Ascending aorta (tissue), 2 donors: ENCODE results near the gene TRAF3. TPM values are rescaled to one million over a fixed set of nuclear protein-coding genes. Genes with fewer than 3 reads are reported as not detected.
A peak's percentile ranks its signal among the peaks of the same experiment; 100 is the strongest.
"Not testable (repeated sequence)": the region's sequence is repeated elsewhere in the genome, so short reads cannot be mapped to it uniquely, and the experiment has no call there.

Experiments
- DNase-seq, 2 donors: peaks; one replicate each; pipeline ENCODE4 v3.0.0-alpha.2; 2019; ENCODE audit warnings: low spot score in 2 of 2
- H3K27ac ChIP-seq, 2 donors: fragments of 200-600 bp; sonication (generic); one replicate each; pipeline ENCODE4 v1.5.1; 2016 to 2017; ENCODE audit warnings: mild to moderate bottlenecking in 1 of 2
- H3K27me3 ChIP-seq: fragments of 200-600 bp; sonication (generic); one replicate; pipeline ENCODE4 v1.5.1; 2017
- H3K36me3 ChIP-seq, 2 donors: fragments of 200-600 bp; sonication (generic); one replicate each; pipeline ENCODE4 v1.5.1; 2016
- H3K4me1 ChIP-seq, 2 donors: fragments of 200-600 bp; sonication (generic); one replicate each; pipeline ENCODE4 v1.5.1; 2016 to 2017; ENCODE audit warnings: mild to moderate bottlenecking in 1 of 2
- H3K4me3 ChIP-seq, 2 donors: fragments of 200-600 bp; sonication (generic); one replicate each; pipeline ENCODE4 v1.5.1; 2016 to 2017; ENCODE audit warnings: mild to moderate bottlenecking in 1 of 2
- H3K9me3 ChIP-seq, 2 donors: fragments of 200-600 bp; sonication (generic); one replicate each; pipeline ENCODE4 v1.5.1; 2016
- intact Hi-C: fragments of 100-400 bp; cut with DNase I; formaldehyde crosslinking; loops from one replicate; pipeline ENCODE4 v1.15.1; 2023
- total RNA-seq: library from RNA; depleted of rRNA; stranded (reverse); fragments of >200 nt; gene quantifications from one replicate; pipeline ENCODE4 v1.1.0, GENCODE V29; 2016
- TF ChIP-seq, protein P1 (sequence below), 3 experiments: fragments of 200-600 bp in 2 of 3; fragments of 450-650 bp in 1 of 3; sonication (generic) in 2 of 3; IDR thresholded peaks; one replicate each; pipeline ENCODE4 v1.5.1; 2016 to 2019; ENCODE audit warnings: antibody characterized with exemption in 3 of 3, mild to moderate bottlenecking in 1 of 3, moderate library complexity in 1 of 3

The TRAF3 gene
- total RNA-seq, 1 donor from 2014 or later = 12.2 TPM

DNA sequence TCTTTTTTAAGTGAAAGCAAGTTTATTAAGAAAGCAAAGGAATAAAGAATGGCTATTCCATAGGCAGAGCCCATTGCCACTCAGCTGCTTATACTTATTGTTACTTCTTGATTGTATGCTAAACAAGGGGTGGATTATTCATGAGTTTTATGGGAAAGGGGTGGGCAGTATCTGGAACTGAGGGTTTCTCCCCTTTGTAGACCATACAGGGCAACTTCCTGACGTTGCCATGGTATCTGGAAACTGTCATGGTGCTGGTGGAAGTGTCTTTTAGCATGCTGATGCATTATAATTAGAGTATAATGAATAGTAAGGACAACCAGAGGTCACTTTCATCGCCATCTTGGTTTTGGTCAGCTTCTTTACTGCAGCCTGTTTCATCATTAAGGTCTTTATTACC, 78.9 kb downstream of the TRAF3 start:
- H3K4me1 ChIP-seq = peaks cover 0 to 4% of the 10 kb centered on the region in 2 donors
- peaks cover 0 to under 1% of the 10 kb centered on the region in 2 donors for H3K9me3 ChIP-seq
- H3K4me3 ChIP-seq = no peak overlapping the region
- intact Hi-C loops = no loop called here
- no peaks in the 10 kb centered on the region for H3K36me3 ChIP-seq
- TF ChIP-seq, protein P1, sequence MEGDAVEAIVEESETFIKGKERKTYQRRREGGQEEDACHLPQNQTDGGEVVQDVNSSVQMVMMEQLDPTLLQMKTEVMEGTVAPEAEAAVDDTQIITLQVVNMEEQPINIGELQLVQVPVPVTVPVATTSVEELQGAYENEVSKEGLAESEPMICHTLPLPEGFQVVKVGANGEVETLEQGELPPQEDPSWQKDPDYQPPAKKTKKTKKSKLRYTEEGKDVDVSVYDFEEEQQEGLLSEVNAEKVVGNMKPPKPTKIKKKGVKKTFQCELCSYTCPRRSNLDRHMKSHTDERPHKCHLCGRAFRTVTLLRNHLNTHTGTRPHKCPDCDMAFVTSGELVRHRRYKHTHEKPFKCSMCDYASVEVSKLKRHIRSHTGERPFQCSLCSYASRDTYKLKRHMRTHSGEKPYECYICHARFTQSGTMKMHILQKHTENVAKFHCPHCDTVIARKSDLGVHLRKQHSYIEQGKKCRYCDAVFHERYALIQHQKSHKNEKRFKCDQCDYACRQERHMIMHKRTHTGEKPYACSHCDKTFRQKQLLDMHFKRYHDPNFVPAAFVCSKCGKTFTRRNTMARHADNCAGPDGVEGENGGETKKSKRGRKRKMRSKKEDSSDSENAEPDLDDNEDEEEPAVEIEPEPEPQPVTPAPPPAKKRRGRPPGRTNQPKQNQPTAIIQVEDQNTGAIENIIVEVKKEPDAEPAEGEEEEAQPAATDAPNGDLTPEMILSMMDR (IDR thresholded peaks at IDR 0.05) = no peak
- no peak for DNase-seq
- no peaks in the 10 kb centered on the region for H3K27me3 ChIP-seq
- no peak overlapping the region for H3K27ac ChIP-seq

DNA sequence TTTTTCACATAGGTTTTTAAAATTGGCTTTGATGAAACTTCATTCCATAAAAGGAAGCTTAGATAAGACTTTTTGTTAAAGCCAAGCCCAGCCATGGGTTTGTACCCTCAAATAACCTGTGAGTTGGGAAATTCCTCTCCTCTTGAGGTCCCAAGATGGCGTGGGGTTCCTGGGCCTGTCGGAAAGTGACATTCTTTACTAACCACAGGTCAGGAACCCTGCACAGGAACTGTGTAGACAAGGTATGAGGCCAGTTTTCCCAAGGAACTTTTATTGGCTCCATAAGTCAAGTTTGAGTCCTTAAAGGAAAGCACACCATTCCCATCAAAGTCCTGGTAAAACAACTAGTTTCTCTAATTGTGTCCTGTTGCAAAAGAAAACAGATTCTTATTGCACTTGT, 80.2 kb downstream of the TRAF3 start:
- intact Hi-C loops = no loop called here
- no peak overlapping the region for H3K4me3 ChIP-seq
- H3K27ac ChIP-seq = no peak overlapping the region
- peaks cover 10 to 13% of the 10 kb centered on the region in 2 donors for H3K9me3 ChIP-seq
- TF ChIP-seq, protein P1 (IDR thresholded peaks at IDR 0.05) = no peak
- DNase-seq = peak in 1 of 2 donors; percentile 39
- H3K27me3 ChIP-seq = no peaks in the 10 kb centered on the region
- H3K4me1 ChIP-seq = peaks cover 0 to 4% of the 10 kb centered on the region in 2 donors
- no peaks in the 10 kb centered on the region for H3K36me3 ChIP-seq

DNA sequence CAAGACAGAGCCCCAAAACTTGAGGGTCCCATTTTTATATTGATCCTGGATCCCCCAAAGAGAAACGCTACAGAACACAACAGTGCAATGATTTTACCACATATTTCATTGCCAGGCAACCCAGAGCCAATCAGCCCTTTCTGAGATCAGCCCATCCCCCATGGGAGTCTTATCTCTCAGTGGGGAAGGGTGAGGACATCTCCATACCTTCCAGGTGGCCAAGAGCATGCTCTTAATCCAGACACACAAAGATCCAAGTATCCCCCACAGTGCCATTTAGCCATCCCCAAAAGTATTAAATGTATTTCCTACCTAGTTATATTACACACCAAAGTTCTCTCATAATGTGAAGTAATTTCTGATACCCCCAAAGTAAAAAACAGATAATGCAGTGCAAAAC, 82.7 kb downstream of the TRAF3 start:
- peak in 1 of 2 donors; percentile 18 for DNase-seq
- intact Hi-C loops = no loop called here

DNA sequence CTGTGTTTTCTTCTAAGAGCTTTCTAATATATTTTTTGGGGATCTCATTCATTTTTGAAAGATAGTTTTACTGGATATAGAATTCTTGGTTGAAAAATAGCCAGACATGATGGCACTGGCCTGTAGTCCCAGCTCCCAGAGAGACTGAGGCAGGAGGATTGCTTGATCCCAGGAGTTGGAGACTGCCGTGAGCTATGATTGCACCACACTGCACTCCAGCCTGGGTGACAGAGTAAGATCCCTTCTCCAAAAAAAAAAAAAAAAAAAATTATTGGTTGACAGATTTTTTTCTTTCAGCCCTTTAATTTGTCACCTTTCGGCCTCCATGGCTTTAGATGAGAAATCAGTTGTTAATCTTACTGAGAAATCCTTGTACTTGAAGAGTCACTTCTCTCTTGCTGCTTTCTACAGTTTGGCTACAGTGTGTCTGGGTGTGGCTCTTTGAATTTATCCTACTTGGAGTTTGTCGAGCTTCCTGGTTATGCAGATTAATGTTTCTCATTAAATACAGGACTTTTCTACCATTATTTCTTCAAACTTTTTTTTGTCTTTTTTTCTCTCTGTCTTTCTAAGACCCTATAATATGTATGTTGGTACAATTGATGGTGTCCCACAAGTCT, 85.0 kb downstream of the TRAF3 start:
- Histone ChIP-seq H3K4me3 (no peak overlapping the region), H3K4me1 (peaks cover 0 to 4% of the 10 kb centered on the region in 2 donors), H3K27ac (no peak overlapping the region), H3K27me3 (no peaks in the 10 kb centered on the region), H3K9me3 (peaks cover 11 to 15% of the 10 kb centered on the region in 2 donors), H3K36me3 (no peaks in the 10 kb centered on the region)
- TF ChIP-seq, protein P1 (IDR thresholded peaks at IDR 0.05) = no peak
- intact Hi-C loops = no loop called here
- no peak for DNase-seq

More for the DNA sequence above, 82.7 kb downstream of the TRAF3 start:
- Histone ChIP-seq H3K9me3 (peaks cover 11 to 15% of the 10 kb centered on the region in 2 donors), H3K4me3 (no peak overlapping the region), H3K36me3 (no peaks in the 10 kb centered on the region), H3K4me1 (peaks cover 0 to 4% of the 10 kb centered on the region in 2 donors), H3K27ac (no peak overlapping the region), H3K27me3 (no peaks in the 10 kb centered on the region)
- TF ChIP-seq, protein P1 (IDR thresholded peaks at IDR 0.05) = no peak

DNA sequence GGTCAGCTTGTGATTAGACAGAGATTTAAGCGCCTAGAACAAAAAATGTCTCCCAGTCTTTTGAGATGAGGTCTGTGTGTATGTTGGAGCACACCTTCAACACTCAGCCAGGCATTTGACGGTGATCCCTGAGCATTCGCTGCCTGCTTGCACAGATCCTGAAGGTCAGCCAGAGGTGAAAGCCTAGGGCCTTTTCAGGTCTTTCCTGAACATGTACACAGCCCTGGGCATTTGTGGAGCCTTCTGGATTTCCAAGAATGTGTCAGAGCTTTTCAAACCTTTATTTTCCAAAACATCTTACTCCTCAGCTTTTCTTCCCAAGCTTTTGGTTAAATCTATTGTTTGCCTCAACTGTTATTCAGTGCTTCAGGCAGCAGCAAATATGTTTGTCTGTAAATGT, 86.1 kb downstream of the TRAF3 start:
- Histone ChIP-seq H3K27me3 (no peaks in the 10 kb centered on the region), H3K9me3 (peaks cover 11 to 15% of the 10 kb centered on the region in 2 donors), H3K4me3 (no peak overlapping the region), H3K4me1 (no peaks in the 10 kb centered on the region), H3K27ac (no peak overlapping the region), H3K36me3 (no peaks in the 10 kb centered on the region)
- intact Hi-C loops = no loop called here
- no peak for DNase-seq
- TF ChIP-seq, protein P1 (IDR thresholded peaks at IDR 0.05) = no peak

DNA sequence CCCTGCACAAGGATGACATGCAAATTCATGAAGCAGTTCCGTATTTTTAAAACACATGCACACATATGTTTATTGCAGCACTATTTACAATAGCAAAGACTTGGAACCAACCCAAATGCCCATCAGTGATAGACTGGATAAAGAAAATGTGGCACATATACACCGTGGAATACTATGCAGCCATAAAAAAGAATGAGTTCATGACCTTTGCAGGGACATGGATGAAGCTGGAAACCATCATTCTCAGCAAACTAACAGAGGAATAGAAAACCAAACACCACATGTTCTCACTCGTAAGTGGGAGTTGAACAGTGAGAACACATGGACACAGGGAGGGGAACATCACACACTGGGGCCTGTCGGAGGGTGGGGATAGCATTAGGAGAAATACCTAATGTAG, 88.7 kb downstream of the TRAF3 start:
- H3K27me3 ChIP-seq, DNase-seq, intact Hi-C loops, H3K27ac ChIP-seq, H3K4me1 ChIP-seq, H3K36me3 ChIP-seq, H3K4me3 ChIP-seq: not testable (repeated sequence)
- peaks cover 11 to 15% of the 10 kb centered on the region in 2 donors for H3K9me3 ChIP-seq
